Caco-2 (cell line): Measurements from ENCODE around the gene THSD7A. TPM values are rescaled to one million over a fixed set of nuclear protein-coding genes. Genes with fewer than 3 reads are reported as not detected.

Experiments
- Bru-seq: library from RNA; stranded (reverse); fragments of 400-500 nt; gene quantifications from one replicate; lab custom pipeline; 2021; lab: Mats Ljungman, UMichigan
- BruChase-seq, 2 experiments: library from RNA; stranded (reverse); fragments of 400-500 nt; gene quantifications; one replicate each; lab custom pipeline; 2021; lab: Mats Ljungman, UMichigan
- BruUV-seq: library from RNA; stranded (reverse); fragments of 400-500 nt; replicated peaks from 2 replicates; lab custom pipeline; 2021; lab: Mats Ljungman, UMichigan
- CTCF ChIA-PET: fragments of 300-600 bp; sonication (Branson Sonifier 250); formaldehyde crosslinking; loops from one replicate; lab custom pipeline; 2022; ENCODE audit warnings: antibody characterized with exemption; lab: Charles Lee
- POLR2A ChIA-PET: fragments of 300-600 bp; sonication (Branson Sonifier 250); formaldehyde crosslinking; loops from one replicate; lab custom pipeline; 2022; ENCODE audit warnings: antibody characterized with exemption; lab: Charles Lee
- DNase-seq, 2 experiments: peaks; one replicate each; pipeline versions ENCODE4 v3.0.0 to v3.0.0-alpha.2; 2020 to 2022
- H3K27me3 ChIP-seq: replicated peaks from 2 replicates; pipeline ENCODE4 v1.6.0; 2011; ENCODE audit warnings: low read length; ENCODE audit not compliant: control insufficient read depth, insufficient read depth
- H3K36me3 ChIP-seq: 2 replicates; pipeline ENCODE4 v1.5.1; 2011; ENCODE audit warnings: low read length; ENCODE audit not compliant: control insufficient read depth, insufficient read depth
- H3K4me1 ChIP-seq: fragments of 250-450 bp; sonication (Bioruptor Pico); 2 replicates; pipeline ENCODE4 v1.5.1; 2020; ENCODE audit warnings: mild to moderate bottlenecking
- H3K4me3 ChIP-seq: 2 replicates; pipeline ENCODE4 v1.5.1; 2011; ENCODE audit warnings: low read depth, mild to moderate bottlenecking, control low read depth, low read length
- H3K9me3 ChIP-seq: fragments of 250-450 bp; sonication (Bioruptor Pico); 2 replicates; pipeline ENCODE4 v1.5.1; 2020; ENCODE audit warnings: mild to moderate bottlenecking, moderate library complexity
- H3K27ac Mint-ChIP-seq: one replicate; pipeline ENCODE4 v1.8.0; 2022; ENCODE audit warnings: mixed read lengths; ENCODE audit not compliant: unreplicated experiment
- H3K27me3 Mint-ChIP-seq: one replicate; pipeline ENCODE4 v1.8.0; 2022; ENCODE audit warnings: mixed read lengths; ENCODE audit not compliant: insufficient read depth, unreplicated experiment
- H3K36me3 Mint-ChIP-seq: one replicate; pipeline ENCODE4 v1.8.0; 2022; ENCODE audit warnings: mild to moderate bottlenecking, mixed read lengths; ENCODE audit not compliant: insufficient read depth, unreplicated experiment
- H3K4me1 Mint-ChIP-seq: one replicate; pipeline ENCODE4 v1.8.0; 2022; ENCODE audit warnings: low read depth, mixed read lengths; ENCODE audit not compliant: unreplicated experiment
- H3K4me3 Mint-ChIP-seq: one replicate; pipeline ENCODE4 v1.8.0; 2022; ENCODE audit warnings: mild to moderate bottlenecking, moderate library complexity, mixed read lengths; ENCODE audit not compliant: unreplicated experiment
- H3K9me3 Mint-ChIP-seq: one replicate; pipeline ENCODE4 v1.8.0; 2022; ENCODE audit warnings: mixed read lengths; ENCODE audit not compliant: unreplicated experiment
- intact Hi-C: fragments of 100-400 bp; cut with micrococcal nuclease; formaldehyde crosslinking; loops from one replicate; pipeline ENCODE4 v1.10.0; 2022; ENCODE audit not compliant: unreplicated experiment
- long read RNA-seq: library from polyadenylated mRNA; stranded (forward); transcript quantifications from one replicate; pipeline ENCODE4 v2.0.0, GENCODE V29; 2022
- total RNA-seq: library from RNA; stranded (reverse); gene quantifications from 2 replicates; pipeline ENCODE4 v1.2.3, GENCODE V29; 2022
- TF ChIP-seq, protein P1 (sequence below), 2 experiments: fragments of 200-600 bp in 1 of 2; IDR thresholded peaks; 1 replicate in 1 of 2; 2 replicates in 1 of 2; pipeline versions ENCODE4 v1.5.1 to v1.8.0; 2011 to 2022; ENCODE audit warnings: antibody characterized with exemption in 1 of 2, control low read depth in 1 of 2, inconsistent platforms in 1 of 2, low read depth in 1 of 2, low read length in 1 of 2, mild to moderate bottlenecking in 1 of 2, moderate library complexity in 1 of 2; ENCODE audit not compliant: insufficient read depth in 1 of 2, severe bottlenecking in 1 of 2, unreplicated experiment in 1 of 2

The THSD7A gene
- total RNA-seq (0.05 TPM in 2 replicates), Bru-seq, nascent RNA (percentile 11 among the genes with signal in this experiment), BruChase-seq, experiment 1, labeled RNA remaining after a 2-hour chase (percentile 13 among the genes with signal in this experiment), BruChase-seq, experiment 2, labeled RNA remaining after a 6-hour chase (percentile 10 among the genes with signal in this experiment)
- long read RNA-seq = 0 reads

- Histone ChIP-seq H3K9me3 (no peaks in the 10 kb centered on the region), H3K36me3 (no peaks in the 10 kb centered on the region), H3K27me3 (no peaks in the 10 kb centered on the region; the same call in 1 of the 2 replicates), H3K4me3 (peak within 1 kb of the TSS; percentile 33), H3K4me1 (peaks cover 7% of the 10 kb centered on the region)
- CTCF ChIA-PET = interaction anchor here (1.2 kb wide), 1 partner anchor 491 kb away, joined by 4 read pairs; no protein-coding TSS in a partner anchor
- no peaks in the 10 kb centered on the region for H3K36me3 Mint-ChIP-seq
- POLR2A ChIA-PET = no interaction called here
- intact Hi-C loops = loop anchor here (5.0 kb wide), 1 partner anchor 405 kb away; no protein-coding TSS in a partner anchor
- BruUV-seq = no TSS peak
- peak; percentile 31 to 67 for DNase-seq
- TF ChIP-seq, protein P1, sequence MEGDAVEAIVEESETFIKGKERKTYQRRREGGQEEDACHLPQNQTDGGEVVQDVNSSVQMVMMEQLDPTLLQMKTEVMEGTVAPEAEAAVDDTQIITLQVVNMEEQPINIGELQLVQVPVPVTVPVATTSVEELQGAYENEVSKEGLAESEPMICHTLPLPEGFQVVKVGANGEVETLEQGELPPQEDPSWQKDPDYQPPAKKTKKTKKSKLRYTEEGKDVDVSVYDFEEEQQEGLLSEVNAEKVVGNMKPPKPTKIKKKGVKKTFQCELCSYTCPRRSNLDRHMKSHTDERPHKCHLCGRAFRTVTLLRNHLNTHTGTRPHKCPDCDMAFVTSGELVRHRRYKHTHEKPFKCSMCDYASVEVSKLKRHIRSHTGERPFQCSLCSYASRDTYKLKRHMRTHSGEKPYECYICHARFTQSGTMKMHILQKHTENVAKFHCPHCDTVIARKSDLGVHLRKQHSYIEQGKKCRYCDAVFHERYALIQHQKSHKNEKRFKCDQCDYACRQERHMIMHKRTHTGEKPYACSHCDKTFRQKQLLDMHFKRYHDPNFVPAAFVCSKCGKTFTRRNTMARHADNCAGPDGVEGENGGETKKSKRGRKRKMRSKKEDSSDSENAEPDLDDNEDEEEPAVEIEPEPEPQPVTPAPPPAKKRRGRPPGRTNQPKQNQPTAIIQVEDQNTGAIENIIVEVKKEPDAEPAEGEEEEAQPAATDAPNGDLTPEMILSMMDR (IDR thresholded peaks at IDR 0.05; ENCODE audit: insufficient read depth in 1 of 2, low read depth in 1 of 2, low read length in 1 of 2, severe bottlenecking in 1 of 2, unreplicated experiment in 1 of 2) = peak in 1 of 2 experiments; percentile 24
- H3K4me1 Mint-ChIP-seq = no peaks in the 10 kb centered on the region
- peak within 1 kb of the TSS; percentile 71 for H3K4me3 Mint-ChIP-seq
- no peaks in the 10 kb centered on the region for H3K9me3 Mint-ChIP-seq
- H3K27me3 Mint-ChIP-seq = peaks cover 21% of the 10 kb centered on the region
- H3K27ac Mint-ChIP-seq = no peak within 1 kb of the TSS
Measured at GRCh38 chr7:11831736-11832495, at the start of gene THSD7A. Gene THSD7A, minus strand, starts transcription at chr7:11832198. Its CDS starts 252 bp downstream, at chr7:11831946.

- H3K4me1 Mint-ChIP-seq = no peaks in the 10 kb centered on the region
- no peak overlapping the region for H3K27ac Mint-ChIP-seq
- CTCF ChIA-PET = no interaction called here
- Histone ChIP-seq H3K9me3 (no peaks in the 10 kb centered on the region), H3K27me3 (no peaks in the 10 kb centered on the region), H3K36me3 (no peaks in the 10 kb centered on the region), H3K4me3 (no peak overlapping the region), H3K4me1 (no peaks in the 10 kb centered on the region)
- peaks cover 3% of the 10 kb centered on the region for H3K27me3 Mint-ChIP-seq
- no peak for DNase-seq
- no TSS peak for BruUV-seq
- no peaks in the 10 kb centered on the region for H3K9me3 Mint-ChIP-seq
- intact Hi-C loops = no loop called here
- TF ChIP-seq, protein P1 (IDR thresholded peaks at IDR 0.05; ENCODE audit: insufficient read depth in 1 of 2, low read depth in 1 of 2, low read length in 1 of 2, severe bottlenecking in 1 of 2, unreplicated experiment in 1 of 2) = no peak
- no peak overlapping the region for H3K4me3 Mint-ChIP-seq
- POLR2A ChIA-PET = no interaction called here
- H3K36me3 Mint-ChIP-seq = no peaks in the 10 kb centered on the region
Measured at GRCh38 chr7:11881680-11882079, 49.7 kb upstream of the THSD7A start.

DNA sequence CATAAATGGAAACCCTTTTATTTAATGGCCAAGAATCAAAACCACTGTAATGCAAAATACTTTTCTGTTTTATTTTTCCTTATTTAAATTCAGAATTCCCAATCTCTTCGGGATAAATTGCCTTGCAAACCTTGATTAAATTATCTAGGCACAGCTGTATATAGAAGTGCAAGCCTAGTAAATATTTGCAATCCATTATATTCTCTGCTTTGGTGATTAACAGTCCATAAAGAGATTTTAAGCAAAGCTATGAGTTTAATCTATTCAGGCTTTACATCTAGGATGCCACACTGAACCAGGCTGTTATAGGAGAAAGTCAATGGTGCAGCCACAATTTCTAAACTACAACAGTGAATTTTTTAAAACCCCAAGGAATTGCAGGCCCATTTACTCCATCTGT is 43.6 kb upstream of the THSD7A start:
- H3K36me3 ChIP-seq = no peaks in the 10 kb centered on the region
- ChIA-PET CTCF (no interaction called here), POLR2A (no interaction called here)
- H3K27me3 ChIP-seq = no peaks in the 10 kb centered on the region
- H3K9me3 ChIP-seq = no peaks in the 10 kb centered on the region
- Mint-ChIP-seq H3K27ac (no peak overlapping the region), H3K4me3 (no peak overlapping the region), H3K9me3 (no peaks in the 10 kb centered on the region), H3K4me1 (no peaks in the 10 kb centered on the region), H3K27me3 (no peaks in the 10 kb centered on the region), H3K36me3 (no peaks in the 10 kb centered on the region)
- intact Hi-C loops = no loop called here
- H3K4me1 ChIP-seq = no peaks in the 10 kb centered on the region
- no peak for DNase-seq
- no TSS peak for BruUV-seq
- H3K4me3 ChIP-seq = no peak overlapping the region
- TF ChIP-seq, protein P1 (IDR thresholded peaks at IDR 0.05; ENCODE audit: insufficient read depth in 1 of 2, low read depth in 1 of 2, low read length in 1 of 2, severe bottlenecking in 1 of 2, unreplicated experiment in 1 of 2) = no peak
